HCT116 (cell line): ENCODE data around the gene TTC21B. TPM values are rescaled to one million over a fixed set of nuclear protein-coding genes. Genes with fewer than 3 reads are reported as not detected.

Experiments
- ATAC-seq: fragments of 200-7000 bp; cut with Tn5 transposase; 2 replicates; pipeline ENCODE4 v1.9.1; 2020; ENCODE audit warnings: mild to moderate bottlenecking, moderate library complexity
- BruUV-seq: library from RNA; stranded (reverse); fragments of 400-500 nt; replicated peaks from 2 replicates; lab custom pipeline; 2021; lab: Mats Ljungman, UMichigan
- CTCF ChIA-PET: fragments of 300-600 bp; sonication (Branson Sonifier 250); formaldehyde crosslinking; loops from one replicate; lab custom pipeline; 2021; ENCODE audit warnings: antibody characterized with exemption; lab: Charles Lee
- POLR2A ChIA-PET: fragments of 300-600, 350-600 bp; sonication (Branson Sonifier 250); formaldehyde crosslinking; loops from one replicate; lab custom pipeline; 2021; ENCODE audit warnings: antibody characterized with exemption; lab: Charles Lee
- RAD21 ChIA-PET, 2 experiments: fragments of 300-600 bp; sonication (Branson Sonifier 250); formaldehyde crosslinking; loops; one replicate each; lab custom pipeline; 2023; ENCODE audit warnings: low total read pairs in 2 of 2; ENCODE audit not compliant: uncharacterized antibody in 2 of 2, unreplicated experiment in 2 of 2, low non-redundant PET in 1 of 2; lab: Charles Lee
- DNase-seq: peaks from one replicate; pipeline ENCODE4 v3.0.0-alpha.2; 2010; ENCODE audit warnings: low read depth, low spot score
- H2AFZ ChIP-seq: fragments of 200-600 bp; shearing (Covaris generic), sonication (generic); 2 replicates; pipeline ENCODE4 v1.6.1; 2017; ENCODE audit warnings: low read depth, mixed run types, mixed read lengths, antibody characterized with exemption, low read length; ENCODE audit not compliant: poor library complexity, severe bottlenecking
- H3K27ac ChIP-seq: 2 replicates; pipeline ENCODE4 v1.5.1; 2012; ENCODE audit warnings: low read depth, low read length
- H3K27me3 ChIP-seq: fragments of 200-600 bp; sonication (generic); 2 replicates; pipeline ENCODE4 v1.6.1; 2016; ENCODE audit warnings: mixed run types, low read length, mixed read lengths; ENCODE audit not compliant: insufficient read depth
- H3K36me3 ChIP-seq, 2 experiments: fragments of 200-500 bp in 1 of 2; fragments of 200-600 bp in 1 of 2; sonication (Bioruptor generic) in 1 of 2; sonication (generic) in 1 of 2; 2 replicates each; pipeline versions ENCODE4 v1.5.1 to v1.6.1; 2014 to 2016; ENCODE audit warnings: low read length in 2 of 2, inconsistent platforms in 1 of 2, mixed read lengths in 1 of 2, mixed run types in 1 of 2; ENCODE audit not compliant: insufficient read depth in 2 of 2, control insufficient read depth in 1 of 2
- H3K4me1 ChIP-seq, 2 experiments: fragments of 200-600 bp in 1 of 2; sonication (generic) in 1 of 2; 2 replicates each; pipeline versions ENCODE4 v1.5.1 to v1.6.1; 2012 to 2017; ENCODE audit warnings: low read length in 2 of 2, inconsistent platforms in 1 of 2, mild to moderate bottlenecking in 1 of 2, mixed read lengths in 1 of 2, mixed run types in 1 of 2, moderate library complexity in 1 of 2; ENCODE audit not compliant: insufficient read depth in 2 of 2, control insufficient read depth in 1 of 2
- H3K4me2 ChIP-seq: fragments of 200-600 bp; sonication (generic); 2 replicates; pipeline ENCODE4 v1.6.1; 2017; ENCODE audit warnings: mixed run types, low read length, mixed read lengths
- H3K4me3 ChIP-seq, 2 experiments: fragments of 200-600 bp in 1 of 2; sonication (generic) in 1 of 2; replicated peaks in 1 of 2; 2 replicates each; pipeline ENCODE4 v1.5.1; 2011 to 2016; ENCODE audit warnings: low read length in 2 of 2, control low read depth in 1 of 2, low read depth in 1 of 2, mild to moderate bottlenecking in 1 of 2, mixed read lengths in 1 of 2, mixed run types in 1 of 2
- H3K79me2 ChIP-seq: fragments of 200-600 bp; sonication (generic); 2 replicates; pipeline ENCODE4 v1.6.1; 2017; ENCODE audit warnings: mild to moderate bottlenecking, mixed run types, low read length, moderate library complexity, mixed read lengths; ENCODE audit not compliant: insufficient read depth
- H3K9ac ChIP-seq: fragments of 200-600 bp; sonication (generic); 2 replicates; pipeline ENCODE4 v1.6.1; 2016; ENCODE audit warnings: low read length, mixed read lengths
- H3K9me2 ChIP-seq: fragments of 200-600 bp; sonication (generic), shearing (Covaris generic); 2 replicates; pipeline ENCODE4 v1.6.1; 2017; ENCODE audit warnings: mixed run types, mild to moderate bottlenecking, moderate library complexity; ENCODE audit not compliant: insufficient read depth
- H3K9me3 ChIP-seq, 2 experiments: fragments of 200-500 bp in 1 of 2; fragments of 200-600 bp in 1 of 2; sonication (Bioruptor generic) in 1 of 2; sonication (generic) in 1 of 2; 2 replicates each; pipeline ENCODE4 v1.6.1; 2014 to 2017; ENCODE audit warnings: low read length in 2 of 2, mixed read lengths in 2 of 2, inconsistent platforms in 1 of 2, low read depth in 1 of 2, mild to moderate bottlenecking in 1 of 2, mixed run types in 1 of 2, moderate library complexity in 1 of 2; ENCODE audit not compliant: control insufficient read depth in 1 of 2, insufficient read depth in 1 of 2
- H4K20me1 ChIP-seq: fragments of 200-600 bp; sonication (generic), shearing (Covaris generic); 2 replicates; pipeline ENCODE4 v1.6.1; 2017; ENCODE audit warnings: mixed run types, mild to moderate bottlenecking, moderate library complexity; ENCODE audit not compliant: insufficient read depth
- CEBPB ChIP-seq: IDR thresholded peaks from 2 replicates; pipeline ENCODE4 v1.6.1; 2012; ENCODE audit warnings: low read depth
- POLR2AphosphoS5 ChIP-seq: IDR thresholded peaks from 2 replicates; pipeline ENCODE4 v1.6.1; 2011; ENCODE audit warnings: mild to moderate bottlenecking, low read depth, low read length, moderate library complexity
- REST ChIP-seq: IDR thresholded peaks from 2 replicates; pipeline ENCODE4 v1.6.1; 2012; ENCODE audit warnings: low read depth
- SRF ChIP-seq: IDR thresholded peaks from 2 replicates; pipeline ENCODE4 v1.6.1; 2012; ENCODE audit warnings: low read depth
- TCF7L2 ChIP-seq: IDR thresholded peaks from 2 replicates; pipeline ENCODE4 v1.7.0; 2011; ENCODE audit warnings: borderline replicate concordance, inconsistent platforms; ENCODE audit not compliant: insufficient read depth, insufficient read length; ENCODE audit errors: extremely low read depth
- YY1 ChIP-seq: IDR thresholded peaks from 2 replicates; pipeline ENCODE4 v1.6.1; 2011; ENCODE audit warnings: low read length, low read depth, moderate library complexity, mild to moderate bottlenecking; ENCODE audit not compliant: insufficient replicate concordance; ENCODE audit errors: extremely low read depth
- ZFX ChIP-seq: fragments of 450-650 bp; IDR thresholded peaks from 2 replicates; pipeline ENCODE4 v1.6.1; 2017
- intact Hi-C: fragments of 100-400 bp; cut with micrococcal nuclease; formaldehyde crosslinking; loops from 2 replicates; pipeline ENCODE4 v1.10.0; 2022
- total RNA-seq: library from RNA; stranded (reverse); gene quantifications from one replicate; pipeline ENCODE4 v1.2.1, GENCODE V29; 2021; ENCODE audit not compliant: unreplicated experiment

Gene TTC21B
- total RNA-seq, 1 experiment from 2014 or later = 12.2 TPM

GRCh38 chr2:165827016-165827920 lies 126.3 kb downstream of the TTC21B start:
- Histone ChIP-seq H3K9ac (no peak overlapping the region), H3K4me1 (no peaks in the 10 kb centered on the region), H3K36me3 (no peaks in the 10 kb centered on the region), H2AFZ (no peak overlapping the region), H3K79me2 (no peaks in the 10 kb centered on the region), H3K9me3 (no peaks in the 10 kb centered on the region), H3K9me2 (no peaks in the 10 kb centered on the region), H3K27me3 (no peaks in the 10 kb centered on the region), H4K20me1 (no peaks in the 10 kb centered on the region), H3K4me2 (no peak overlapping the region), H3K27ac (no peak overlapping the region), H3K4me3 (no peak overlapping the region)
- RAD21 ChIA-PET = no interaction called here
- intact Hi-C loops = no loop called here
- CTCF ChIA-PET = no interaction called here
- no peak for TF ChIP-seq REST
- no peak for TF ChIP-seq YY1
- TF ChIP-seq ZFX = no peak
- no peak for TF ChIP-seq TCF7L2
- no peak for TF ChIP-seq POLR2AphosphoS5
- TF ChIP-seq CEBPB = no peak
- no peak for TF ChIP-seq SRF
- no TSS peak for BruUV-seq
- ATAC-seq = no peak
- no peak for DNase-seq
- POLR2A ChIA-PET = no interaction called here
